ENCODE measurements around the gene CDHR4. TPM values are rescaled to one million over a fixed set of nuclear protein-coding genes. Genes with fewer than 3 reads are reported as not detected.
A peak's percentile ranks its signal among the peaks of the same experiment; 100 is the strongest.

CDHR4 gene
- total and polyA plus RNA-seq, 3 experiments from 2014 or later: not detected

DNA sequence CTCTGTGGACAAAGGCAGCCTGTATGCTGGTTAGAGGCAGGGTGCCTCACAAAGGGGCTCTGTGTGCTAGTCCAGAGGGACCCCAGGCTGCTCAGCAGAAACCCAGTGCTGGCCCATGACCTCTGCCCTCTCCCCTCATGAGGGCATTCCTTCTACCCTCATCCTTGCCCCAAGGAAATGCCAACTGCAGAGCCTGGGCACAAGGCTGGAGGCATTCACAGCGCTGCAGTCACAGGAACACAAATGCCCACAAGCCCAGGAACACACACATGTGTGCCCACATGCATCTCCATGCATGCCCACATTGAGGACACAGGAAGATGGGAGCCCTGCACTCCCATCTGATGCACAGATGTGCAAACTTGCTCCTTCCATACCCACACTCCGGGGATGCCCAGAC is 7.2 kb upstream of the CDHR4 start:
- Histone ChIP-seq H3K9me3 (ENCODE audit: low read length) (no peaks in the 10 kb centered on the region), H3K27me3 (ENCODE audit: insufficient read depth, low read length, poor library complexity, severe bottlenecking) (no peaks in the 10 kb centered on the region), H3K27ac (ENCODE audit: low read depth, low read length) (peak overlapping the region; percentile 24), H3K4me3 (ENCODE audit: low read length) (peak overlapping the region; percentile 34), H3K4me1 (ENCODE audit: insufficient read depth, low read length) (peaks cover 38% of the 10 kb centered on the region), H3K36me3 (ENCODE audit: insufficient read depth, low read length) (peaks cover 18% of the 10 kb centered on the region)
- Mint-ChIP-seq H3K36me3 (peaks cover 3 to 46% (median 3%) of the 10 kb centered on the region in 3 donors), H3K9me3 (peaks cover 0 to 2% (median 0%) of the 10 kb centered on the region in 5 donors), H3K27ac (peak overlapping the region in 6 of 8 donors; percentile 29 to 80 (median 66)), H3K4me3 (peak overlapping the region in 1 of 7 donors; percentile 44), H3K4me1 (peaks cover 38 to 73% (median 49%) of the 10 kb centered on the region in 3 donors), H3K27me3 (no peaks in the 10 kb centered on the region)
- no peak for DNase-seq
- POLR2A ChIA-PET: interaction anchor here (0.6 kb wide), 2 partner anchors 32 to 50 kb away, joined by 4 to 7 read pairs; no protein-coding TSS in a partner anchor
- CTCF ChIA-PET: interaction anchor here (0.9 to 12.4 kb wide), 5 partner anchors 10 to 103 kb away, joined by 3 to 246 read pairs (median 3); no protein-coding TSS in a partner anchor

DNA sequence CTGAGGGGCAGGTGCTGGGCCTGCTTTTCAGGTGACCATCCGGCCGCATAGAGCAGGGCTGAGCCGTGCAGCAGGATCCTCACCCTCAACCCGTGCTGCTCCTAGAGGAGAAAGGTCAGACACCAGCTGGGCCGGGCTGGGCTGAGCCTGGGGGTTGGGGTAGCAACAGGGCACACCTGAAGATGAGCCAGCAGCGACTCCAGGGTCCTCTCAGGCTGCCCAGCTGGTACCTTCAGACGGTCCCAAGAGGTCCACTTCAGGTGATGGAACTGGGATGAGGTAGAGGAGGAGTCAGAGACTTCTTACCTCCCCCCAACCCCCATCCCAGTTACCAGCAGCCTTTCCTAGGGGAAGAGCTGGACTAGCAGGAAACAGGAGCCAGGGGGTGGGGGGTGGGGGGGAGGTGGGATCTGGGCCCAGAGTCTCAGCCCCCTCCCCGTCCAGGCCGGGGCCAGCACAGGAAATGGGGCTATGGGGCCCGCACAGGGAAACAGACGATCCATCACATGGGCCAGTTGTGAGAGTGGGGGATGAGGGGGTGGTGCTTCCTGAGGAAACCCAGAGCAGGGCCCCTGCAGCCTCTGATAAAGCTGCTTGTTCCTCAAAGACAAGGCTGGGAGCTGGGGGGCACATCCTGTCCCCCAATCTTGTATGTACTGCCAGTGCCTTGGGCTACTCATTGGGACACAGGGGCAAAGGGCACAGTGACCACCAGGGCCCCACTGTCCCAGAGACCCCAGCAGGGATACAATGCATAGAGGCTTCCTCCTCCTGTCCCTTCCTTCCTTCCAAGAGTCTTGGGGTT is 6.4 kb upstream of the CDHR4 start:
- peaks cover 0 to 2% of the 10 kb centered on the region in 2 donors for H3K27me3 Mint-ChIP-seq
- Histone ChIP-seq H3K27ac (ENCODE audit: low read depth, low read length) (peak overlapping the region; percentile 31), H3K36me3 (ENCODE audit: insufficient read depth, low read length) (peaks cover 12% of the 10 kb centered on the region), H3K9me3 (ENCODE audit: low read length) (no peaks in the 10 kb centered on the region), H3K4me3 (ENCODE audit: low read length) (peak overlapping the region; percentile 34), H3K27me3 (ENCODE audit: insufficient read depth, low read length, poor library complexity, severe bottlenecking) (no peaks in the 10 kb centered on the region), H3K4me1 (ENCODE audit: insufficient read depth, low read length) (peaks cover 41% of the 10 kb centered on the region)
- peaks cover 0 to 2% (median 0%) of the 10 kb centered on the region in 5 donors for H3K9me3 Mint-ChIP-seq
- peak overlapping the region in 2 of 7 donors; percentile 15 to 44 for H3K4me3 Mint-ChIP-seq
- H3K36me3 Mint-ChIP-seq: peaks cover 3 to 39% (median 3%) of the 10 kb centered on the region in 3 donors
- POLR2A ChIA-PET: interaction anchor here (0.6 to 1.4 kb wide), 4 partner anchors 8 to 49 kb away, joined by 3 to 7 read pairs (median 4); partner anchors contain the start of gene UBA7
- H3K4me1 Mint-ChIP-seq: peaks cover 31 to 67% (median 44%) of the 10 kb centered on the region in 3 donors
- peak overlapping the region in 6 of 8 donors; percentile 29 to 80 (median 66) for H3K27ac Mint-ChIP-seq
- DNase-seq: peak in 2 of 5 donors; percentile 51 to 58
- CTCF ChIA-PET: interaction anchor here (0.9 to 12.4 kb wide), 6 partner anchors 7 to 266 kb away, joined by 3 to 246 read pairs (median 4); partner anchors contain the start of gene UBA7

DNA sequence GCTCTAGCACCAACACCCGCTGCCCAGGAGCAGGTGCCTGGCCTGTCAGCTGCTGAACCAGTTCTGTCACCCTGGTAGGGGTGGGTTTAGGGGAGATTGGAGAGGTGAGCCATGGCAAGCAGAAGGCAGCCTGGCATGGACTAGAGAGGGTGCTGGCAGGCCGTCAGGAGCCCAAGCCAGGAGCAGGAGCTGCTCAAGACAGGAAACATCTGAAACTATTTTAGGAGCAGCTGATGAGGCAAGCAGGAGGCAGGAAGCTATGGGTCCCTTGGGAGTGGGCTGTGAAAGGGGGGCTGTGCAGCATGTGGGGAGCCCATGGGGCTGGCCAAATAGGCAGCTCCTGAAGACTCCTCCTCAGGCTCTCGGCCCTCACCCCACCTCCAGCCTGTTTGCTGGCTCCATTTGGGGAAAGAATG is 5.7 kb upstream of the CDHR4 start:
- Mint-ChIP-seq H3K4me3 (peak overlapping the region in 6 of 7 donors; percentile 26 to 74 (median 56)), H3K4me1 (peaks cover 29 to 62% (median 40%) of the 10 kb centered on the region in 3 donors), H3K27me3 (peaks cover 0 to 4% of the 10 kb centered on the region in 2 donors), H3K9me3 (peaks cover 0 to 2% (median 0%) of the 10 kb centered on the region in 5 donors), H3K27ac (peak overlapping the region in 7 of 8 donors; percentile 8 to 77 (median 58)), H3K36me3 (peaks cover 3 to 32% (median 3%) of the 10 kb centered on the region in 3 donors)
- no peak overlapping the region for H3K4me3 ChIP-seq (ENCODE audit: low read length)
- peaks cover 7% of the 10 kb centered on the region for H3K36me3 ChIP-seq (ENCODE audit: insufficient read depth, low read length)
- DNase-seq: peak in 1 of 5 donors; percentile 26
- H3K4me1 ChIP-seq (ENCODE audit: insufficient read depth, low read length): peaks cover 41% of the 10 kb centered on the region
- no peaks in the 10 kb centered on the region for H3K27me3 ChIP-seq (ENCODE audit: insufficient read depth, low read length, poor library complexity, severe bottlenecking)
- ChIA-PET POLR2A (interaction anchor here (1.4 kb wide), 1 partner anchor 8 kb away, joined by 4 read pairs; the partner anchor contains the start of gene UBA7), CTCF (interaction anchor here (1.5 to 12.4 kb wide), 3 partner anchors 8 to 266 kb away, joined by 4 to 246 read pairs (median 8); partner anchors contain the start of gene UBA7)
- H3K9me3 ChIP-seq (ENCODE audit: low read length): no peaks in the 10 kb centered on the region
- no peak overlapping the region for H3K27ac ChIP-seq (ENCODE audit: low read depth, low read length)

DNA sequence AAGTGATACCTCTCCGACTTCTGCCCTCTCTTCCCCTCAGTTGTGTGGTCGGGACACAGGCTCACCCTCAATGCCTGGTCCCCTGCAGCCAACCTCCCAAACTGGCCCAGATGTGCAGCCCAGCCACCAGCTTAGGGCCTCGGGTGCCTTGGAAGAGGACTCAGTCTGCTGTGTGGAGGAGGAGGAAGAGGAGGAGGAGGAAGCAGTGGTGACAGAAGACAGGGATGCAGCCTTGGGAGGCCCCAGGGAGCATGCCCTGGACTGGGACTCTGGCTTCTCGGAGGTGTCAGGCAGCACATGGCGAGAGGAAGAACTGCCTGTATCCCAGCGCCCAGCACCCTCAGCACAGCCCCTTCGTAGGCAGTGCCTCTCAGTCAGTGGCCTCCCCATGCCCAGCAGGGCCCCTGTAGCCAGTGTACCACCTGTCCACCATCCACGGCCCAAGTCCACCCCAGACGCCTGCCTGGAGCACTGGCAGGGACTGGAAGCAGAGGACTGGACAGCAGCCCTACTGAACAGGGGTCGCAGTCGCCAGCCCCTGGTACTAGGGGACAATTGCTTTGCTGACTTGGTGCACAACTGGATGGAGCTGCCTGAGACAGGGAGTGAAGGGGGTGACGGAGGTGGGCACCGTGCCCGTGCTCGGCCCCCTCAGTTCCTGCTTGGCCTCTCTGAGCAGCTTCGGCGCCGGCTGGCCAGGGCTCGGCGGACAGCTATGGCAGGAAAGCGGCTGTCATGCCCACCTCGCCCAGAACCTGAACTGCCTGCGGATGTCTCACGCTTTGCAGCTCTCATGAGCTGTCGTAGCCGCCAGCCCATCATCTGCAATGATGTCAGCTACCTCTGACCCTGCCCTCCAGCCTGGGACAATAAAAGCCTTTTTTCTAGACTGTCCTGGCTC is 4.7 kb upstream of the CDHR4 start:
- CTCF ChIA-PET: interaction anchor here (1.5 to 12.4 kb wide), 6 partner anchors 8 to 265 kb away, joined by 4 to 246 read pairs (median 17); partner anchors contain the start of genes IP6K1 and UBA7
- H3K4me1 Mint-ChIP-seq: peaks cover 29 to 58% (median 38%) of the 10 kb centered on the region in 3 donors

DNA sequence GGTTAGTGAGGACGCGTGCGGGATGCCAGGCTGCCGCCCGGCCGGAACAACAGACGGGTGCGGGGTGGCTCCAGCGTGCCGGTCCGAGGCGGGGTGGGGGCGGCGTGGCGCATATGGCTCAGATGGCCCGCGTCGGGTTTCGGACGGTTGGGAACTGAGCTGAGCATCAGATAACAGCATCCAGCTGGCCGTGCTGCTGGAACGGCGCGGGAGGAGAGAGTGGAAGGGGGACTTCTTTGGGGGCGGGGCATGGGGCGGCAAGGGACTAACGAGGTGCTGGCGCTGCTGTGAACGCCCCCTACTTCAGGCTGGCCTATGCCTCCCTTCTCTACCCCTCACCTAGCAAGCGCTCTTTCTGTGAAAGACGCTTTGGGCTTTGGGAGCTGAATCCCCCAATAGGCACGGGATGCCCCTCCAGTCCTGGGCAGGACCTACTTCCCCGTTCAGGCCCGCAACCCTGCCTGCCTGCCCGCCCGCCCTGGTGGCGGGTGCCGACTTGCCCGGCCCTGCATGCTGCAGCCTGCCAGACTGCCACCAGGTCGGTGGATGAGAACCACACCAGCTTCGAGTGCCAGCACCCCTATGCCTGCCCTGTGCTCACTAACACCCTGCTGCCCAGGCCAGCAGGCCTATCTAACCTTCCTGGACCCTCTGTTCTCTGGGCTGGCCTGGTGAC is 3.9 kb upstream of the CDHR4 start:
- Histone ChIP-seq H3K9me3 (ENCODE audit: low read length) (no peaks in the 10 kb centered on the region), H3K4me1 (ENCODE audit: insufficient read depth, low read length) (peaks cover 41% of the 10 kb centered on the region), H3K27me3 (ENCODE audit: insufficient read depth, low read length, poor library complexity, severe bottlenecking) (no peaks in the 10 kb centered on the region), H3K4me3 (ENCODE audit: low read length) (peak overlapping the region; percentile 91), H3K36me3 (ENCODE audit: insufficient read depth, low read length) (no peaks in the 10 kb centered on the region), H3K27ac (ENCODE audit: low read depth, low read length) (peak overlapping the region; percentile 86)
- peak overlapping the region in 7 of 8 donors; percentile 29 to 85 (median 61) for H3K27ac Mint-ChIP-seq
- peaks cover 0 to 14% (median 1%) of the 10 kb centered on the region in 3 donors for H3K36me3 Mint-ChIP-seq
- H3K9me3 Mint-ChIP-seq: peaks cover 0 to 2% (median 0%) of the 10 kb centered on the region in 5 donors
- ChIA-PET POLR2A (interaction anchor here (0.6 to 2.6 kb wide), 13 partner anchors 8 to 126 kb away, joined by 3 to 41 read pairs (median 3); partner anchors contain the start of genes AMIGO3, IP6K1, MON1A and UBA7), CTCF (interaction anchor here (0.8 to 12.4 kb wide), 13 partner anchors 9 to 285 kb away, joined by 3 to 246 read pairs (median 8); partner anchors contain the start of genes IP6K1, RBM5 and UBA7)
- peak; percentile 44 to 66 (median 51) for DNase-seq
- H3K4me1 Mint-ChIP-seq: peaks cover 29 to 58% (median 37%) of the 10 kb centered on the region in 3 donors
- peak overlapping the region; percentile 83 to 95 (median 91) for H3K4me3 Mint-ChIP-seq
- H3K27me3 Mint-ChIP-seq: peaks cover 0 to 6% of the 10 kb centered on the region in 2 donors

More for the DNA sequence above, 4.7 kb upstream of the CDHR4 start:
- no peaks in the 10 kb centered on the region for H3K9me3 ChIP-seq (ENCODE audit: low read length)
- POLR2A ChIA-PET: interaction anchor here (0.6 to 2.6 kb wide), 6 partner anchors 7 to 84 kb away, joined by 3 to 41 read pairs (median 4); partner anchors contain the start of gene UBA7
- Mint-ChIP-seq H3K9me3 (peaks cover 0 to 2% (median 0%) of the 10 kb centered on the region in 5 donors), H3K4me3 (peak overlapping the region; percentile 83 to 95 (median 91)), H3K27me3 (peaks cover 0 to 4% of the 10 kb centered on the region in 2 donors), H3K27ac (peak overlapping the region in 5 of 8 donors; percentile 10 to 85 (median 77)), H3K36me3 (peaks cover 0 to 22% (median 1%) of the 10 kb centered on the region in 3 donors)
- H3K27me3 ChIP-seq (ENCODE audit: insufficient read depth, low read length, poor library complexity, severe bottlenecking): no peaks in the 10 kb centered on the region
- no peak for DNase-seq
- H3K27ac ChIP-seq (ENCODE audit: low read depth, low read length): no peak overlapping the region
- no peaks in the 10 kb centered on the region for H3K36me3 ChIP-seq (ENCODE audit: insufficient read depth, low read length)
- H3K4me3 ChIP-seq (ENCODE audit: low read length): peak overlapping the region; percentile 91
- H3K4me1 ChIP-seq (ENCODE audit: insufficient read depth, low read length): peaks cover 41% of the 10 kb centered on the region

DNA sequence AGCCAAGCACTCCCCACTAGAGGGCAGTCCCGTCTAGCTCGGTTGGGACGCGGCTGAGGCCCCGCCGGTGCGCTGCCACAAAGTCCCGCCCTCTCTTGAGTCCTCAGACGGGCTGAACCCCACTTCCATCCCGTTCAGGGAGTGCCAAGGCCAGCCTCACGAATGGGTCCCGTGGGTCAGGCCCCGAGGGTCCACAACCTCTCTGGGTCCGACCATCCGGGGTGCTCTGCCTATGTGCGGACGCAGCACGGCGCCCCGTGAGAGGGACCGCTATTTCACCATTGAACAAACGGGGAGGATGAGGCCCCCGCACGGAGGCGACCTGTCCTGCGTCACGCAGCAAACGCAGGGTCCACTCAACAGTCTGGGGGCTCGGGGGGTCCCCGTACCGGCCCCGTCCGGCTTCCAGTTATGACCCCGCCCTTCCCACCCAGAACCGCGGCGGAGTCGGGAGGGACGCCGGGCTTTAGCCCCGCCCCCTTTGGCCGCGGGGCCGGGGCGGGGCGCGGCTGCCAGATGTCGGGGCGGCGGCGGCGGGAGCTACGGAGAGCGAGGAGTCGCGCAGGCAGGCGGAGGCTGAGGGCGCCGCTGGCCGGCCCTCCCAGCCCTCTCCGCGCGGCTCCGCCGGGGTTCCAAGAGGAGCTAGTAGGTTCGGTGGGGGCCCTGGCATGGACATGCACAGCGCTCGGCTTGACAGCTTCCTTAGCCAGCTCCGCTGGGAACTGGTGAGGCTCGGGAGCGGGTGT is 3.2 kb upstream of the CDHR4 start, which contains the start of gene INKA1:
TSS of gene INKA1 (plus strand) at position 543 of the 746 bp plus-strand sequence. CDS start at position 675, 132 bp downstream.
- Mint-ChIP-seq H3K4me3 (peak within 1 kb of the TSS; percentile 86 to 95 (median 91)), H3K4me1 (peaks cover 24 to 51% (median 33%) of the 10 kb centered on the region in 3 donors), H3K9me3 (peaks cover 0 to 2% (median 0%) of the 10 kb centered on the region in 5 donors), H3K27me3 (peaks cover 0 to 6% of the 10 kb centered on the region in 2 donors), H3K36me3 (peaks cover 0 to 9% (median 0%) of the 10 kb centered on the region in 3 donors), H3K27ac (peak within 1 kb of the TSS; percentile 81 to 97 (median 93))
- H3K36me3 ChIP-seq (ENCODE audit: insufficient read depth, low read length): no peaks in the 10 kb centered on the region
- POLR2A ChIA-PET: interaction anchor here (0.6 to 2.6 kb wide), 17 partner anchors 9 to 489 kb away, joined by 3 to 41 read pairs (median 3); partner anchors contain the start of genes AMIGO3, IFRD2, IP6K1 and MON1A
- no peaks in the 10 kb centered on the region for H3K9me3 ChIP-seq (ENCODE audit: low read length)
- peak; percentile 83 to 92 (median 83) for DNase-seq
- H3K4me1 ChIP-seq (ENCODE audit: insufficient read depth, low read length): peaks cover 35% of the 10 kb centered on the region
- peak within 1 kb of the TSS; percentile 91 for H3K4me3 ChIP-seq (ENCODE audit: low read length)
- no peaks in the 10 kb centered on the region for H3K27me3 ChIP-seq (ENCODE audit: insufficient read depth, low read length, poor library complexity, severe bottlenecking)
- peak within 1 kb of the TSS; percentile 86 for H3K27ac ChIP-seq (ENCODE audit: low read depth, low read length)
- CTCF ChIA-PET: interaction anchor here (0.8 to 12.4 kb wide), 18 partner anchors 10 to 286 kb away, joined by 3 to 246 read pairs (median 6); partner anchors contain the start of genes IP6K1, RBM5 and UBA7
